Colonic mucosa (tissue), 4 donors: ENCODE measurements around the gene CIDEB. TPM values are rescaled to one million over a fixed set of nuclear protein-coding genes. Genes with fewer than 3 reads are reported as not detected.

Experiments
- DNase-seq: peaks from one replicate; pipeline ENCODE4 v3.0.0-alpha.2; 2020
- H3K27ac ChIP-seq: fragments of 200-600 bp; one replicate; pipeline ENCODE4 v1.8.0; 2021
- H3K27me3 ChIP-seq: fragments of 200-600 bp; one replicate; pipeline ENCODE4 v1.8.0; 2021
- H3K36me3 ChIP-seq: fragments of 200-600 bp; one replicate; pipeline ENCODE4 v1.8.0; 2021
- H3K4me1 ChIP-seq: fragments of 200-600 bp; one replicate; pipeline ENCODE4 v1.8.0; 2021; ENCODE audit warnings: mild to moderate bottlenecking
- H3K4me3 ChIP-seq: fragments of 200-600 bp; one replicate; pipeline ENCODE4 v1.8.0; 2021
- H3K9ac ChIP-seq, 2 donors: one replicate each; pipeline ENCODE4 v1.7.0; 2013; ENCODE audit warnings: control low read depth in 2 of 2, low read depth in 2 of 2, low read length in 2 of 2
- H3K9me3 ChIP-seq: fragments of 200-600 bp; one replicate; pipeline ENCODE4 v1.8.0; 2021
- CTCF ChIP-seq: fragments of 200-600 bp; IDR thresholded peaks from one replicate; pipeline ENCODE4 v1.8.0; 2022; ENCODE audit warnings: antibody characterized with exemption, mild to moderate bottlenecking
- intact Hi-C: fragments of 100-400 bp; cut with DNase I; formaldehyde crosslinking; loops from one replicate; pipeline ENCODE4 v1.14.1; 2022
- total RNA-seq, 2 donors: library from RNA; stranded (reverse); fragmentation: NEBNext Ultra II Directional in 1 of 2; extraction: Animal tissue kit (Norgen Biotek cat#: 25700) in 1 of 2; gene quantifications; one replicate each; pipeline ENCODE4 v1.2.1, GENCODE V29; 2021
- donor health status: healthy.
- donor health status: DM: no; HTN: no; CAD: no.
- donor health status: DM: no; HTN: no; CAD: no.

CIDEB gene
- total RNA-seq, 2 donors from 2014 or later: 7.7 to 12.9 TPM

GRCh38 chr14:24304019-24304387 lies 3.8 kb downstream of the CIDEB start:
- TF ChIP-seq CTCF: no peak
- intact Hi-C loops: no loop called here
- no peak for DNase-seq
- H3K4me1 ChIP-seq: peaks cover 6% of the 10 kb centered on the region
- H3K9me3 ChIP-seq: no peaks in the 10 kb centered on the region
- no peak overlapping the region for H3K4me3 ChIP-seq
- H3K27me3 ChIP-seq: no peaks in the 10 kb centered on the region
- H3K9ac ChIP-seq: no peak overlapping the region
- no peak overlapping the region for H3K27ac ChIP-seq
- H3K36me3 ChIP-seq: peaks cover 17% of the 10 kb centered on the region

GRCh38 chr14:24300326-24300980 lies 7.3 kb downstream of the CIDEB start:
- H3K9me3 ChIP-seq: no peaks in the 10 kb centered on the region
- no peak for DNase-seq
- peak overlapping the region; percentile 92 for H3K4me3 ChIP-seq
- no peaks in the 10 kb centered on the region for H3K27me3 ChIP-seq
- peak overlapping the region; percentile 58 to 89 for H3K9ac ChIP-seq
- no peak for TF ChIP-seq CTCF
- H3K4me1 ChIP-seq: peaks cover 13% of the 10 kb centered on the region
- peaks cover 17% of the 10 kb centered on the region for H3K36me3 ChIP-seq
- intact Hi-C loops: no loop called here
- H3K27ac ChIP-seq: peak overlapping the region; percentile 88

GRCh38 chr14:24299255-24300191 lies 8.3 kb downstream of the CIDEB start, which contains the start of the genes DHRS1 and NOP9:
TSS of gene DHRS1 (minus strand) at chr14:24299780. CDS start at chr14:24299106, 674 bp downstream.
TSS of gene NOP9 (plus strand) at chr14:24299850. CDS start at chr14:24299955, 105 bp downstream.
- Histone ChIP-seq H3K36me3 (peaks cover 16% of the 10 kb centered on the region), H3K27me3 (no peaks in the 10 kb centered on the region), H3K9me3 (no peaks in the 10 kb centered on the region), H3K4me3 (peak within 1 kb of the TSS; percentile 92), H3K4me1 (peaks cover 13% of the 10 kb centered on the region), H3K9ac (peak within 1 kb of the TSS; percentile 89 to 95), H3K27ac (peak within 1 kb of the TSS; percentile 88)
- peak; percentile 96 for DNase-seq
- TF ChIP-seq CTCF: no peak
- intact Hi-C loops: no loop called here

- Histone ChIP-seq H3K4me3 (peak overlapping the region; percentile 92), H3K9ac (peak overlapping the region; percentile 89 to 95), H3K36me3 (peaks cover 14% of the 10 kb centered on the region), H3K9me3 (no peaks in the 10 kb centered on the region), H3K27ac (peak overlapping the region; percentile 88), H3K4me1 (peaks cover 13% of the 10 kb centered on the region), H3K27me3 (no peaks in the 10 kb centered on the region)
- TF ChIP-seq CTCF: no peak
- intact Hi-C loops: no loop called here
- DNase-seq: peak; percentile 42
Observed at GRCh38 chr14:24298892-24299254, 8.9 kb downstream of the CIDEB start.

GRCh38 chr14:24297190-24297964 lies 10.4 kb downstream of the CIDEB start:
- H3K27me3 ChIP-seq: no peaks in the 10 kb centered on the region
- no peak for DNase-seq
- peaks cover 13% of the 10 kb centered on the region for H3K4me1 ChIP-seq
- H3K9me3 ChIP-seq: no peaks in the 10 kb centered on the region
- H3K36me3 ChIP-seq: peaks cover 12% of the 10 kb centered on the region
- H3K9ac ChIP-seq: no peak overlapping the region
- H3K4me3 ChIP-seq: no peak overlapping the region
- intact Hi-C loops: no loop called here
- no peak overlapping the region for H3K27ac ChIP-seq
- TF ChIP-seq CTCF: peak; percentile 42
